PC-9 (cell line): ENCODE results near the gene EXOC3L2. TPM values are rescaled to one million over a fixed set of nuclear protein-coding genes. Genes with fewer than 3 reads are reported as not detected.
"Not testable (repeated sequence)": the region's sequence is repeated elsewhere in the genome, so short reads cannot be mapped to it uniquely, and the experiment has no call there.

ENCODE experiments used
- BruUV-seq: library from RNA; stranded (reverse); fragments of 400-500 nt; replicated peaks from 2 replicates; lab custom pipeline; 2021; lab: Mats Ljungman, UMichigan
- CTCF ChIA-PET: fragments of 300-600 bp; sonication (Branson Sonifier 250); formaldehyde crosslinking; loops from one replicate; lab custom pipeline; 2022; ENCODE audit warnings: antibody characterized with exemption; lab: Charles Lee
- POLR2A ChIA-PET: fragments of 300-600 bp; sonication (Branson Sonifier 250); formaldehyde crosslinking; loops from one replicate; lab custom pipeline; 2022; ENCODE audit warnings: antibody characterized with exemption; ENCODE audit not compliant: unreplicated experiment; lab: Charles Lee
- DNase-seq, 2 experiments: peaks; one replicate each; pipeline versions ENCODE4 v3.0.0 to v3.0.0-alpha.2; 2015 to 2022; ENCODE audit warnings: mixed read lengths in 1 of 2
- H2AFZ ChIP-seq: fragments of 200-600 bp; sonication (generic); 2 replicates; pipeline ENCODE4 v1.8.1; 2017; ENCODE audit warnings: antibody characterized with exemption
- H3F3A ChIP-seq: fragments of 200-600 bp; sonication (generic); 2 replicates; pipeline ENCODE4 v1.8.1; 2017; ENCODE audit warnings: antibody characterized with exemption, mild to moderate bottlenecking, low read depth; ENCODE audit not compliant: insufficient read depth
- H3K27ac ChIP-seq: fragments of 200-600 bp; sonication (generic); 2 replicates; pipeline ENCODE4 v1.6.1; 2016; ENCODE audit warnings: mixed run types
- H3K27me3 ChIP-seq: fragments of 200-600 bp; sonication (generic); 2 replicates; pipeline ENCODE4 v1.6.1; 2016; ENCODE audit warnings: low read depth, mixed run types; ENCODE audit not compliant: insufficient read depth
- H3K36me3 ChIP-seq: fragments of 200-600 bp; sonication (generic); 2 replicates; pipeline ENCODE4 v1.6.1; 2016; ENCODE audit warnings: low read depth, mixed run types
- H3K4me1 ChIP-seq: fragments of 200-600 bp; sonication (generic); replicated peaks from 2 replicates; pipeline ENCODE4 v1.6.1; 2016; ENCODE audit warnings: mixed run types; ENCODE audit not compliant: insufficient read depth
- H3K4me2 ChIP-seq: fragments of 200-600 bp; sonication (generic); 2 replicates; pipeline ENCODE4 v1.6.1; 2017; ENCODE audit warnings: mixed run types
- H3K4me3 ChIP-seq: fragments of 200-600 bp; sonication (generic); 2 replicates; pipeline ENCODE4 v1.6.1; 2016; ENCODE audit warnings: mixed run types
- H3K79me2 ChIP-seq: fragments of 200-600 bp; sonication (generic); 2 replicates; pipeline ENCODE4 v1.6.1; 2017; ENCODE audit warnings: low read depth, mixed run types
- H3K9me2 ChIP-seq: fragments of 200-600 bp; sonication (generic); 2 replicates; pipeline ENCODE4 v1.8.1; 2017; ENCODE audit warnings: mild to moderate bottlenecking; ENCODE audit not compliant: insufficient read depth
- H3K9me3 ChIP-seq: fragments of 200-600 bp; sonication (generic); 2 replicates; pipeline ENCODE4 v1.8.1; 2016; ENCODE audit warnings: low read depth; ENCODE audit not compliant: insufficient read depth
- H4K20me1 ChIP-seq: fragments of 200-600 bp; sonication (generic); 2 replicates; pipeline ENCODE4 v1.8.1; 2017; ENCODE audit not compliant: insufficient read depth
- CTCF ChIP-seq: fragments of 200-600 bp; sonication (generic); conservative IDR thresholded peaks from 2 replicates; pipeline ENCODE4 v1.6.1; 2017; ENCODE audit warnings: mixed run types, antibody characterized with exemption, mild to moderate bottlenecking, moderate library complexity
- EZH2 ChIP-seq: fragments of 200-600 bp; sonication (generic); IDR thresholded peaks from 2 replicates; pipeline ENCODE4 v1.8.0; 2017; ENCODE audit warnings: antibody characterized with exemption, low read depth
- intact Hi-C: fragments of 100-400 bp; cut with micrococcal nuclease; formaldehyde crosslinking; loops from one replicate; pipeline ENCODE4 v1.10.0; 2022; ENCODE audit not compliant: unreplicated experiment
- total RNA-seq: library from RNA; stranded (reverse); gene quantifications from 2 replicates; pipeline ENCODE4 v1.2.3, GENCODE V29; 2021

Gene EXOC3L2
- total RNA-seq, 1 experiment from 2014 or later = not detected

GRCh38 chr19:45271735-45272108 lies 26.5 kb upstream of the EXOC3L2 start:
- no peak for DNase-seq
- Histone ChIP-seq H3K9me3 (no peaks in the 10 kb centered on the region), H3K27me3 (no peaks in the 10 kb centered on the region), H3K4me3 (no peak overlapping the region), H4K20me1 (no peaks in the 10 kb centered on the region), H3F3A (no peaks in the 10 kb centered on the region), H2AFZ (no peak overlapping the region), H3K4me2 (no peak overlapping the region), H3K27ac (no peak overlapping the region), H3K79me2 (no peaks in the 10 kb centered on the region), H3K4me1 (no peaks in the 10 kb centered on the region), H3K9me2 (no peaks in the 10 kb centered on the region), H3K36me3 (no peaks in the 10 kb centered on the region)
- BruUV-seq = no TSS peak
- no peak for TF ChIP-seq CTCF
- no peak for TF ChIP-seq EZH2
- intact Hi-C loops = no loop called here
- ChIA-PET POLR2A (no interaction called here), CTCF (no interaction called here)

GRCh38 chr19:45271098-45271734 lies 26.0 kb upstream of the EXOC3L2 start:
- H3K36me3 ChIP-seq = no peaks in the 10 kb centered on the region
- no peaks in the 10 kb centered on the region for H3F3A ChIP-seq
- BruUV-seq = no TSS peak
- ChIA-PET POLR2A (no interaction called here), CTCF (no interaction called here)
- TF ChIP-seq EZH2 (no peak), CTCF (no peak)
- intact Hi-C loops = no loop called here
- H4K20me1 ChIP-seq = no peaks in the 10 kb centered on the region
- H3K4me2 ChIP-seq = no peak overlapping the region
- no peak overlapping the region for H3K27ac ChIP-seq
- no peak overlapping the region for H3K4me3 ChIP-seq
- no peaks in the 10 kb centered on the region for H3K9me2 ChIP-seq
- H3K79me2 ChIP-seq = no peaks in the 10 kb centered on the region
- H2AFZ ChIP-seq = no peak overlapping the region
- no peaks in the 10 kb centered on the region for H3K27me3 ChIP-seq
- H3K9me3 ChIP-seq = no peaks in the 10 kb centered on the region
- no peak for DNase-seq
- no peaks in the 10 kb centered on the region for H3K4me1 ChIP-seq

- BruUV-seq, H4K20me1 ChIP-seq, H3K4me1 ChIP-seq, H3K36me3 ChIP-seq, H3K9me2 ChIP-seq, H3K9me3 ChIP-seq, H2AFZ ChIP-seq, DNase-seq, POLR2A ChIA-PET, H3K27me3 ChIP-seq, H3K27ac ChIP-seq, H3K79me2 ChIP-seq, intact Hi-C loops, H3K4me3 ChIP-seq, H3F3A ChIP-seq, H3K4me2 ChIP-seq: not testable (repeated sequence)
- CTCF ChIA-PET = interaction anchor here (0.5 kb wide), 1 partner anchor 296 kb away, joined by 7 read pairs; no protein-coding TSS in a partner anchor
These were observed 24.7 kb upstream of the EXOC3L2 start for GRCh38 chr19:45269939-45270338.

GRCh38 chr19:45267296-45267695 lies 22.1 kb upstream of the EXOC3L2 start:
- H3K27ac ChIP-seq = no peak overlapping the region
- H3K79me2 ChIP-seq = no peaks in the 10 kb centered on the region
- POLR2A ChIA-PET = no interaction called here
- no peaks in the 10 kb centered on the region for H3K4me1 ChIP-seq
- no peaks in the 10 kb centered on the region for H3K9me3 ChIP-seq
- no peaks in the 10 kb centered on the region for H4K20me1 ChIP-seq
- H3K4me3 ChIP-seq = no peak overlapping the region
- TF ChIP-seq CTCF (no peak), EZH2 (no peak)
- no peaks in the 10 kb centered on the region for H3K9me2 ChIP-seq
- BruUV-seq = no TSS peak
- CTCF ChIA-PET = no interaction called here
- no peak overlapping the region for H3K4me2 ChIP-seq
- intact Hi-C loops = no loop called here
- no peak overlapping the region for H2AFZ ChIP-seq
- H3F3A ChIP-seq = no peaks in the 10 kb centered on the region
- DNase-seq = no peak
- no peaks in the 10 kb centered on the region for H3K27me3 ChIP-seq
- no peaks in the 10 kb centered on the region for H3K36me3 ChIP-seq
